HepG2 (cell line): ENCODE data around the gene KRT13. TPM values are rescaled to one million over a fixed set of nuclear protein-coding genes. Genes with fewer than 3 reads are reported as not detected.

Source experiments
- ATAC-seq: fragments of 200-7000 bp; cut with Tn5 transposase; 3 replicates; pipeline ENCODE4 v1.9.1; 2020; ENCODE audit warnings: mild to moderate bottlenecking, moderate library complexity
- BruUV-seq: library from RNA; stranded (reverse); fragments of 400-500 nt; replicated peaks from 2 replicates; lab custom pipeline; 2021; lab: Mats Ljungman, UMichigan
- CTCF ChIA-PET: fragments of 300-600 bp; formaldehyde crosslinking; extraction: SDS; loops from one replicate; lab custom pipeline; 2021; ENCODE audit warnings: low total read pairs, inconsistent platforms, low intra/inter-chr PET ratio; lab: Yijun Ruan, JAX
- POLR2A ChIA-PET: fragments of 350-600 bp; sonication (Branson Sonifier 250); formaldehyde crosslinking; loops from one replicate; lab custom pipeline; 2020; ENCODE audit warnings: antibody characterized with exemption, inconsistent platforms; lab: Yijun Ruan, JAX
- DNase-seq: peaks from one replicate; pipeline ENCODE4 v3.0.0-alpha.2; 2015; ENCODE audit warnings: low spot score
- FAIRE-seq: peaks from 3 replicates; lab custom pipeline; 2011; peaks lifted over from hg19 to GRCh38; lab: Jason Lieb, UNC
- H2AFZ ChIP-seq: one replicate; pipeline ENCODE4 v1.6.1; 2011; ENCODE audit warnings: low read length, inconsistent platforms
- H3K27ac ChIP-seq: fragments of 300-600 bp; 3 replicates; pipeline ENCODE4 v1.8.0; 2011; ENCODE audit warnings: mixed run types, mild to moderate bottlenecking, mixed read lengths, low read length, inconsistent platforms; ENCODE audit not compliant: insufficient read depth; ENCODE audit errors: extremely low read length
- H3K27me3 ChIP-seq, 2 experiments: fragments of 200-600 bp in 1 of 2; 2 replicates in 1 of 2; 3 replicates in 1 of 2; pipeline versions ENCODE4 v1.6.0 to v1.8.0; 2011; ENCODE audit warnings: low read length in 2 of 2, mild to moderate bottlenecking in 2 of 2, moderate library complexity in 2 of 2, inconsistent platforms in 1 of 2; ENCODE audit not compliant: insufficient read depth in 2 of 2, control insufficient read depth in 1 of 2
- H3K36me3 ChIP-seq, 2 experiments: fragments of 200-600 bp in 1 of 2; replicated peaks in 1 of 2; 2 replicates in 1 of 2; 3 replicates in 1 of 2; pipeline versions ENCODE4 v1.5.1 to v1.8.0; 2011; ENCODE audit warnings: low read length in 2 of 2, inconsistent platforms in 1 of 2; ENCODE audit not compliant: insufficient read depth in 2 of 2, control insufficient read depth in 1 of 2
- H3K4me1 ChIP-seq: 2 replicates; pipeline ENCODE4 v1.5.1; 2012; ENCODE audit warnings: low read length, inconsistent platforms; ENCODE audit not compliant: insufficient read depth
- H3K4me2 ChIP-seq: 2 replicates; pipeline ENCODE4 v1.6.0; 2011; ENCODE audit warnings: low read depth, low read length, inconsistent platforms
- H3K4me3 ChIP-seq, 3 experiments: fragments of 200-600 bp in 1 of 3; sonication (generic), shearing (Covaris generic) in 1 of 3; replicated peaks in 1 of 3; 2 replicates each; pipeline ENCODE4 v1.5.1; 2011 to 2016; ENCODE audit warnings: low read length in 3 of 3, inconsistent platforms in 2 of 3, low read depth in 2 of 3, mild to moderate bottlenecking in 2 of 3, control low read depth in 1 of 3, mixed read lengths in 1 of 3; ENCODE audit not compliant: insufficient read depth in 1 of 3
- H3K79me2 ChIP-seq: one replicate; pipeline ENCODE4 v1.6.1; 2011; ENCODE audit warnings: low read length, inconsistent platforms; ENCODE audit not compliant: insufficient read depth
- H3K9ac ChIP-seq: 2 replicates; pipeline ENCODE4 v1.6.0; 2011; ENCODE audit warnings: mild to moderate bottlenecking, low read depth, low read length, inconsistent platforms; ENCODE audit not compliant: insufficient read depth
- H3K9me3 ChIP-seq: 2 replicates; pipeline ENCODE4 v1.5.1; 2012; ENCODE audit warnings: mild to moderate bottlenecking, low read length
- H4K20me1 ChIP-seq: 2 replicates; pipeline ENCODE4 v1.6.0; 2011; ENCODE audit warnings: inconsistent platforms, mild to moderate bottlenecking, low read length, moderate library complexity; ENCODE audit not compliant: insufficient read depth
- EZH2 ChIP-seq: conservative IDR thresholded peaks from 2 replicates; pipeline ENCODE4 v1.6.1; 2012; ENCODE audit warnings: mild to moderate bottlenecking, low read depth, low read length, moderate library complexity
- NFYB ChIP-seq: sonication (generic); formaldehyde crosslinking; IDR thresholded peaks from 2 replicates; pipeline ENCODE4 v1.4.0; 2020; ENCODE audit warnings: missing genetic modification reagents
- ZNF296 ChIP-seq: sonication (generic); formaldehyde crosslinking; conservative IDR thresholded peaks from 2 replicates; pipeline ENCODE4 v1.5.0; 2020; ENCODE audit warnings: mild to moderate bottlenecking, missing genetic modification reagents
- ZNF331 ChIP-seq: sonication (generic); formaldehyde crosslinking; IDR thresholded peaks from 2 replicates; pipeline ENCODE4 v1.4.0; 2020; ENCODE audit warnings: missing genetic modification reagents
- ZNF510 ChIP-seq: sonication (generic); formaldehyde crosslinking; IDR thresholded peaks from 2 replicates; pipeline ENCODE4 v1.4.0; 2020; ENCODE audit warnings: low read depth, mild to moderate bottlenecking, missing genetic modification reagents
- ZNF598 ChIP-seq: sonication (generic); formaldehyde crosslinking; IDR thresholded peaks from 2 replicates; pipeline ENCODE4 v1.5.1; 2020; ENCODE audit warnings: mild to moderate bottlenecking, missing genetic modification reagents, borderline replicate concordance
- ZSCAN31 ChIP-seq: sonication (generic); formaldehyde crosslinking; IDR thresholded peaks from 2 replicates; pipeline ENCODE4 v1.5.0; 2020; ENCODE audit warnings: low read depth, mild to moderate bottlenecking, missing genetic modification reagents
- WGBS: methylation state at CpG from one replicate; pipeline ENCODE4 v1.1.6; 2017; ENCODE audit warnings: low lambda C conversion rate; 5-methylcytosine and 5-hydroxymethylcytosine counted together
- in situ Hi-C: cut with HindIII; loops from 2 replicates; pipeline ENCODE4 v1.10.0; 2017; ENCODE audit warnings: low pct_unique_long_range_greater_than_20kb; ENCODE audit not compliant: extremely low pct_ligation_motif_present
- intact Hi-C: fragments of 100-400 bp; cut with micrococcal nuclease; formaldehyde crosslinking; loops from one replicate; pipeline ENCODE4 v1.10.0; 2022; ENCODE audit not compliant: unreplicated experiment
- polyA plus RNA-seq, 8 experiments: library from polyadenylated mRNA; depleted of rRNA in 3 of 8; stranded (reverse) in 7 of 8; unstranded in 1 of 8; fragments of >200 nt; fragmentation: Illumina TruSeq in 4 of 8; extraction: Trizol in 4 of 8; gene quantifications; 2 replicates each; pipeline versions ENCODE4 v1.2.1 to v1.2.3, GENCODE V29; 2011 to 2016; ENCODE audit warnings: low read depth in 4 of 8, missing spikeins in 1 of 8, mixed read lengths in 1 of 8; ENCODE audit not compliant: insufficient read depth in 1 of 8
- total RNA-seq, 5 experiments: library from RNA; depleted of rRNA; stranded (reverse); fragments of >200 nt; fragmentation: Illumina TruSeq; extraction: Trizol; gene quantifications; 2 replicates each; pipeline ENCODE4 v1.2.3, GENCODE V29; 2016; ENCODE audit warnings: low read depth in 1 of 5
- TF ChIP-seq, protein P1 (sequence below): sonication (generic); formaldehyde crosslinking; IDR thresholded peaks from 2 replicates; pipeline ENCODE4; 2020; ENCODE audit warnings: missing genetic modification reagents, mild to moderate bottlenecking, borderline replicate concordance
- TF ChIP-seq, protein P2 (sequence below): sonication (generic); formaldehyde crosslinking; IDR thresholded peaks from 2 replicates; pipeline ENCODE4 v1.5.1; 2020; ENCODE audit warnings: missing genetic modification reagents, mild to moderate bottlenecking, borderline replicate concordance
- TF ChIP-seq, protein P3 (sequence below): sonication (generic); formaldehyde crosslinking; IDR thresholded peaks from 2 replicates; pipeline ENCODE4 v1.5.1; 2020; ENCODE audit warnings: mild to moderate bottlenecking, missing genetic modification reagents, moderate library complexity
- TF ChIP-seq, protein P4 (sequence below): sonication (generic); formaldehyde crosslinking; IDR thresholded peaks from 2 replicates; pipeline ENCODE4 v1.9.0; 2022; ENCODE audit warnings: missing genetic modification reagents, mild to moderate bottlenecking, borderline replicate concordance

KRT13 gene
- total and polyA plus RNA-seq, 2 of the 13 experiments (the other 11 are each of a cell fraction or from before 2014, with no cell fraction given), result not detected

DNA sequence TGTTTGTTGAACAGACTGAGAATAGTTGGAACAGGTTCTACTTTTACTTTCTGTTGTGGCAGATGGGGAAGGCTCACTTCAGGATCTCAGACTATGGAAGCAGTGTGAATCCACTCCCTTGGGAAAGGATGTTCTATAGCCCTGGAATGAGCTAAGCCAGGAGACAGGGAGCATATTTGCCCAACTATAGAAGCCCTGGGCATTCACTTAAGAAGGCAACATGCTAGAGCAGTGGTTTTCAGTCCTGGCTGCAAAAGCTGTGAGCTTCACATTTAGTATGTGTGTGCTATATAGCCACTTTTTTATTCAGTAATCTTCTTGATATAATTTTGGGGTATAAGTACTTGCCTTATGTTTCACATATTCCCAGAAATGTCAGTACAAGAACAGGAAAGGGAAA, 37.1 kb downstream of the KRT13 start (continued):
- TF ChIP-seq, protein P1, sequence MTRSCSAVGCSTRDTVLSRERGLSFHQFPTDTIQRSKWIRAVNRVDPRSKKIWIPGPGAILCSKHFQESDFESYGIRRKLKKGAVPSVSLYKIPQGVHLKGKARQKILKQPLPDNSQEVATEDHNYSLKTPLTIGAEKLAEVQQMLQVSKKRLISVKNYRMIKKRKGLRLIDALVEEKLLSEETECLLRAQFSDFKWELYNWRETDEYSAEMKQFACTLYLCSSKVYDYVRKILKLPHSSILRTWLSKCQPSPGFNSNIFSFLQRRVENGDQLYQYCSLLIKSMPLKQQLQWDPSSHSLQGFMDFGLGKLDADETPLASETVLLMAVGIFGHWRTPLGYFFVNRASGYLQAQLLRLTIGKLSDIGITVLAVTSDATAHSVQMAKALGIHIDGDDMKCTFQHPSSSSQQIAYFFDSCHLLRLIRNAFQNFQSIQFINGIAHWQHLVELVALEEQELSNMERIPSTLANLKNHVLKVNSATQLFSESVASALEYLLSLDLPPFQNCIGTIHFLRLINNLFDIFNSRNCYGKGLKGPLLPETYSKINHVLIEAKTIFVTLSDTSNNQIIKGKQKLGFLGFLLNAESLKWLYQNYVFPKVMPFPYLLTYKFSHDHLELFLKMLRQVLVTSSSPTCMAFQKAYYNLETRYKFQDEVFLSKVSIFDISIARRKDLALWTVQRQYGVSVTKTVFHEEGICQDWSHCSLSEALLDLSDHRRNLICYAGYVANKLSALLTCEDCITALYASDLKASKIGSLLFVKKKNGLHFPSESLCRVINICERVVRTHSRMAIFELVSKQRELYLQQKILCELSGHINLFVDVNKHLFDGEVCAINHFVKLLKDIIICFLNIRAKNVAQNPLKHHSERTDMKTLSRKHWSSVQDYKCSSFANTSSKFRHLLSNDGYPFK (CRISPR knock-in tag), result no peak

DNA sequence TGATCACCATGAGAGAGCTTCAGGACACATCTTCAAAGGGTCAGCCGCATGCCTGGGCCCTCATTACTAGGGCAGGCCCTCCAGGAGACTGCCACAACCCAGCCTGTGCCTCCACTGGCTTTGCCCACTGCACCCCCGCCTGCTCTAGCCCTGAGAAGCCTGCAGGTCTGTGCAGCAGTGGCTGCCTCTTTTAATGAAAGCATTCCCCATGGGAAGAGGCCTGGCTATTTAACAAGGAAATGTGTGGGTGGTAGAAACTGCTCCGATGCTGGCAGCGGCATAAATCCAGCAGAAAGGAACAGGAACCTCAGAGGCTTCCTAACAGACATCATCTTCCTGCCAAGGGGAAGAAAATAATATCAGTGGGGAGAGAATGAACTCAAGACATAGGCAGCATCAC, 37.9 kb downstream of the KRT13 start:
- CTCF ChIA-PET, result no interaction called here
- no peak overlapping the region for H2AFZ ChIP-seq
- H3K4me2 ChIP-seq, result no peak overlapping the region
- peaks cover 2 to 43% of the 10 kb centered on the region in 2 experiments; a peak in 3 of 5 replicates for H3K27me3 ChIP-seq
- H3K79me2 ChIP-seq, result no peaks in the 10 kb centered on the region
- BruUV-seq, result no TSS peak
- in situ Hi-C loops, result no loop called here
- no peaks in the 10 kb centered on the region for H4K20me1 ChIP-seq
- no peak overlapping the region for H3K4me3 ChIP-seq
- FAIRE-seq (no peak), ATAC-seq (no peak), DNase-seq (no peak)
- H3K9me3 ChIP-seq, result no peaks in the 10 kb centered on the region
- no peak overlapping the region for H3K27ac ChIP-seq
- intact Hi-C loops, result no loop called here
- H3K9ac ChIP-seq, result no peak overlapping the region
- POLR2A ChIA-PET, result no interaction called here
- no peaks in the 10 kb centered on the region for H3K4me1 ChIP-seq
- 0% methylated on average over 4 of the region's 4 CpGs for WGBS
- no peaks in the 10 kb centered on the region for H3K36me3 ChIP-seq
- TF ChIP-seq, protein P2, sequence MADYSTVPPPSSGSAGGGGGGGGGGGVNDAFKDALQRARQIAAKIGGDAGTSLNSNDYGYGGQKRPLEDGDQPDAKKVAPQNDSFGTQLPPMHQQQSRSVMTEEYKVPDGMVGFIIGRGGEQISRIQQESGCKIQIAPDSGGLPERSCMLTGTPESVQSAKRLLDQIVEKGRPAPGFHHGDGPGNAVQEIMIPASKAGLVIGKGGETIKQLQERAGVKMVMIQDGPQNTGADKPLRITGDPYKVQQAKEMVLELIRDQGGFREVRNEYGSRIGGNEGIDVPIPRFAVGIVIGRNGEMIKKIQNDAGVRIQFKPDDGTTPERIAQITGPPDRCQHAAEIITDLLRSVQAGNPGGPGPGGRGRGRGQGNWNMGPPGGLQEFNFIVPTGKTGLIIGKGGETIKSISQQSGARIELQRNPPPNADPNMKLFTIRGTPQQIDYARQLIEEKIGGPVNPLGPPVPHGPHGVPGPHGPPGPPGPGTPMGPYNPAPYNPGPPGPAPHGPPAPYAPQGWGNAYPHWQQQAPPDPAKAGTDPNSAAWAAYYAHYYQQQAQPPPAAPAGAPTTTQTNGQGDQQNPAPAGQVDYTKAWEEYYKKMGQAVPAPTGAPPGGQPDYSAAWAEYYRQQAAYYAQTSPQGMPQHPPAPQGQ (CRISPR knock-in tag), result no peak
- TF ChIP-seq ZNF296 (CRISPR knock-in tag), result no peak
- no peak for TF ChIP-seq ZNF510 (CRISPR knock-in tag)
- TF ChIP-seq ZNF331, result no peak
- TF ChIP-seq ZNF598 (CRISPR knock-in tag), result no peak
- TF ChIP-seq, protein P3, sequence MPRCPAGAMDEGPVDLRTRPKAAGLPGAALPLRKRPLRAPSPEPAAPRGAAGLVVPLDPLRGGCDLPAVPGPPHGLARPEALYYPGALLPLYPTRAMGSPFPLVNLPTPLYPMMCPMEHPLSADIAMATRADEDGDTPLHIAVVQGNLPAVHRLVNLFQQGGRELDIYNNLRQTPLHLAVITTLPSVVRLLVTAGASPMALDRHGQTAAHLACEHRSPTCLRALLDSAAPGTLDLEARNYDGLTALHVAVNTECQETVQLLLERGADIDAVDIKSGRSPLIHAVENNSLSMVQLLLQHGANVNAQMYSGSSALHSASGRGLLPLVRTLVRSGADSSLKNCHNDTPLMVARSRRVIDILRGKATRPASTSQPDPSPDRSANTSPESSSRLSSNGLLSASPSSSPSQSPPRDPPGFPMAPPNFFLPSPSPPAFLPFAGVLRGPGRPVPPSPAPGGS, result no peak
- TF ChIP-seq ZSCAN31 (CRISPR knock-in tag), result no peak
- TF ChIP-seq EZH2, result no peak
- TF ChIP-seq, protein P4, sequence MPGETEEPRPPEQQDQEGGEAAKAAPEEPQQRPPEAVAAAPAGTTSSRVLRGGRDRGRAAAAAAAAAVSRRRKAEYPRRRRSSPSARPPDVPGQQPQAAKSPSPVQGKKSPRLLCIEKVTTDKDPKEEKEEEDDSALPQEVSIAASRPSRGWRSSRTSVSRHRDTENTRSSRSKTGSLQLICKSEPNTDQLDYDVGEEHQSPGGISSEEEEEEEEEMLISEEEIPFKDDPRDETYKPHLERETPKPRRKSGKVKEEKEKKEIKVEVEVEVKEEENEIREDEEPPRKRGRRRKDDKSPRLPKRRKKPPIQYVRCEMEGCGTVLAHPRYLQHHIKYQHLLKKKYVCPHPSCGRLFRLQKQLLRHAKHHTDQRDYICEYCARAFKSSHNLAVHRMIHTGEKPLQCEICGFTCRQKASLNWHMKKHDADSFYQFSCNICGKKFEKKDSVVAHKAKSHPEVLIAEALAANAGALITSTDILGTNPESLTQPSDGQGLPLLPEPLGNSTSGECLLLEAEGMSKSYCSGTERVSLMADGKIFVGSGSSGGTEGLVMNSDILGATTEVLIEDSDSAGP (CRISPR knock-in tag), result no peak
- TF ChIP-seq NFYB, result no peak
